Adipocyte (in vitro differentiated cells): ENCODE measurements around the gene FAM83C.
"Not testable (repeated sequence)": the region's sequence is repeated elsewhere in the genome, so short reads cannot be mapped to it uniquely, and the experiment has no call there.

ENCODE experiments used
- DNase-seq: peaks from one replicate; pipeline ENCODE4 v3.0.0-alpha.2; 2015; ENCODE audit warnings: low read depth
- H3K27me3 ChIP-seq: replicated peaks from 2 replicates; pipeline ENCODE4 v1.7.0; 2013; ENCODE audit warnings: mild to moderate bottlenecking, low read length, moderate library complexity; ENCODE audit not compliant: control insufficient read depth, insufficient read depth
- H3K36me3 ChIP-seq: 2 replicates; pipeline ENCODE4 v1.7.0; 2013; ENCODE audit warnings: low read length, mild to moderate bottlenecking, moderate library complexity; ENCODE audit not compliant: control insufficient read depth, insufficient read depth, severe bottlenecking
- H3K4me1 ChIP-seq: 2 replicates; pipeline ENCODE4 v1.7.0; 2013; ENCODE audit warnings: mild to moderate bottlenecking, low read length, moderate library complexity; ENCODE audit not compliant: control insufficient read depth, insufficient read depth
- H3K4me3 ChIP-seq: 2 replicates; pipeline ENCODE4 v1.7.0; 2013; ENCODE audit warnings: mild to moderate bottlenecking, low read length, moderate library complexity
- H3K9ac ChIP-seq: 2 replicates; pipeline ENCODE4 v1.7.0; 2013; ENCODE audit warnings: mild to moderate bottlenecking, low read length, moderate library complexity
- H3K9me3 ChIP-seq: 2 replicates; pipeline ENCODE4 v1.7.0; 2013; ENCODE audit warnings: mild to moderate bottlenecking, low read length, moderate library complexity; ENCODE audit not compliant: control insufficient read depth

FAM83C gene

GRCh38 chr20:35252598-35252997, 39.6 kb downstream of the FAM83C start:
- not testable (repeated sequence) for H3K4me1 ChIP-seq, DNase-seq, H3K36me3 ChIP-seq, H3K27me3 ChIP-seq, H3K9ac ChIP-seq, H3K9me3 ChIP-seq, H3K4me3 ChIP-seq

- Histone ChIP-seq H3K27me3 (no peaks in the 10 kb centered on the region), H3K9ac (no peak overlapping the region), H3K36me3 (no peaks in the 10 kb centered on the region), H3K4me1 (no peaks in the 10 kb centered on the region), H3K4me3 (no peak overlapping the region), H3K9me3 (no peaks in the 10 kb centered on the region)
- no peak for DNase-seq
These were observed 40.2 kb downstream of the FAM83C start for GRCh38 chr20:35252037-35252461.

GRCh38 chr20:35251613-35251940, 40.6 kb downstream of the FAM83C start:
- H3K4me1 ChIP-seq: no peaks in the 10 kb centered on the region

GRCh38 chr20:35248641-35249475, 43.4 kb downstream of the FAM83C start:
- no peak for DNase-seq
- no peaks in the 10 kb centered on the region for H3K36me3 ChIP-seq
- no peak overlapping the region for H3K4me3 ChIP-seq
- H3K27me3 ChIP-seq: no peaks in the 10 kb centered on the region
- no peaks in the 10 kb centered on the region for H3K4me1 ChIP-seq
- no peak overlapping the region for H3K9ac ChIP-seq
- H3K9me3 ChIP-seq: no peaks in the 10 kb centered on the region

More at GRCh38 chr20:35251613-35251940, 40.6 kb downstream of the FAM83C start:
- no peak for DNase-seq
- Histone ChIP-seq H3K9me3 (no peaks in the 10 kb centered on the region), H3K4me3 (no peak overlapping the region), H3K27me3 (no peaks in the 10 kb centered on the region), H3K9ac (no peak overlapping the region), H3K36me3 (no peaks in the 10 kb centered on the region)

GRCh38 chr20:35246723-35247122, 45.5 kb downstream of the FAM83C start:
- no peaks in the 10 kb centered on the region for H3K9me3 ChIP-seq
- no peaks in the 10 kb centered on the region for H3K27me3 ChIP-seq
- no peaks in the 10 kb centered on the region for H3K4me1 ChIP-seq
- no peak for DNase-seq
- H3K9ac ChIP-seq: no peak overlapping the region
- H3K4me3 ChIP-seq: no peak overlapping the region
- no peaks in the 10 kb centered on the region for H3K36me3 ChIP-seq

GRCh38 chr20:35243986-35244385, 48.2 kb downstream of the FAM83C start:
- no peaks in the 10 kb centered on the region for H3K27me3 ChIP-seq
- no peaks in the 10 kb centered on the region for H3K4me1 ChIP-seq
- no peaks in the 10 kb centered on the region for H3K9me3 ChIP-seq
- H3K36me3 ChIP-seq: no peaks in the 10 kb centered on the region
- H3K4me3 ChIP-seq: no peak overlapping the region
- H3K9ac ChIP-seq: no peak overlapping the region
- no peak for DNase-seq

- no peak for DNase-seq
These were observed 48.9 kb downstream of the FAM83C start for GRCh38 chr20:35243317-35243716.

GRCh38 chr20:35240811-35241293, 51.4 kb downstream of the FAM83C start:
- DNase-seq: peak; percentile 37
- H3K9ac ChIP-seq: no peak overlapping the region

More at GRCh38 chr20:35243317-35243716, 48.9 kb downstream of the FAM83C start:
- Histone ChIP-seq H3K9ac (no peak overlapping the region), H3K36me3 (no peaks in the 10 kb centered on the region), H3K27me3 (no peaks in the 10 kb centered on the region), H3K4me3 (no peak overlapping the region), H3K9me3 (no peaks in the 10 kb centered on the region), H3K4me1 (no peaks in the 10 kb centered on the region)

GRCh38 chr20:35240083-35240810, 52.0 kb downstream of the FAM83C start:
- H3K9me3 ChIP-seq: no peaks in the 10 kb centered on the region
- no peaks in the 10 kb centered on the region for H3K27me3 ChIP-seq
- no peaks in the 10 kb centered on the region for H3K36me3 ChIP-seq
- H3K9ac ChIP-seq: no peak overlapping the region
- H3K4me3 ChIP-seq: no peak overlapping the region
- DNase-seq: no peak
- no peaks in the 10 kb centered on the region for H3K4me1 ChIP-seq

More at GRCh38 chr20:35240811-35241293, 51.4 kb downstream of the FAM83C start:
- Histone ChIP-seq H3K4me3 (no peak overlapping the region), H3K4me1 (no peaks in the 10 kb centered on the region), H3K27me3 (no peaks in the 10 kb centered on the region), H3K9me3 (no peaks in the 10 kb centered on the region), H3K36me3 (no peaks in the 10 kb centered on the region)

GRCh38 chr20:35238735-35239134, 53.5 kb downstream of the FAM83C start:
- Histone ChIP-seq H3K9me3 (no peaks in the 10 kb centered on the region), H3K36me3 (no peaks in the 10 kb centered on the region), H3K4me3 (no peak overlapping the region), H3K9ac (no peak overlapping the region), H3K27me3 (no peaks in the 10 kb centered on the region), H3K4me1 (no peaks in the 10 kb centered on the region)
- DNase-seq: no peak

- no peaks in the 10 kb centered on the region for H3K27me3 ChIP-seq
- no peak overlapping the region for H3K9ac ChIP-seq
- no peaks in the 10 kb centered on the region for H3K36me3 ChIP-seq
- no peaks in the 10 kb centered on the region for H3K4me1 ChIP-seq
- no peak for DNase-seq
- no peaks in the 10 kb centered on the region for H3K9me3 ChIP-seq
- no peak overlapping the region for H3K4me3 ChIP-seq
These were observed 54.1 kb downstream of the FAM83C start for GRCh38 chr20:35238170-35238569.
